GM23248 (cell line): ENCODE results near the gene MMP7. TPM values are rescaled to one million over a fixed set of nuclear protein-coding genes. Genes with fewer than 3 reads are reported as not detected.

Experiments used
- DNase-seq: peaks from one replicate; pipeline ENCODE4 v3.0.0-alpha.2; 2015
- H2AFZ ChIP-seq: fragments of 200-600 bp; sonication (generic); 2 replicates; pipeline ENCODE4 v1.6.1; 2016; ENCODE audit warnings: antibody characterized with exemption
- H3F3A ChIP-seq: fragments of 200-600 bp; sonication (generic); 2 replicates; pipeline ENCODE4 v1.6.1; 2016; ENCODE audit warnings: mild to moderate bottlenecking, antibody characterized with exemption, mixed run types; ENCODE audit not compliant: insufficient read depth
- H3K27ac ChIP-seq: fragments of 200-600 bp; sonication (generic); 2 replicates; pipeline ENCODE4 v1.5.1; 2016; ENCODE audit warnings: mild to moderate bottlenecking
- H3K27me3 ChIP-seq: fragments of 200-600 bp; sonication (generic); replicated peaks from 2 replicates; pipeline ENCODE4 v1.6.1; 2016; ENCODE audit warnings: mild to moderate bottlenecking; ENCODE audit not compliant: insufficient read depth
- H3K36me3 ChIP-seq: fragments of 200-600 bp; sonication (generic); 2 replicates; pipeline ENCODE4 v1.6.1; 2016; ENCODE audit warnings: low read depth, mild to moderate bottlenecking
- H3K4me1 ChIP-seq: fragments of 200-600 bp; sonication (generic); 2 replicates; pipeline ENCODE4 v1.6.1; 2016; ENCODE audit warnings: mild to moderate bottlenecking; ENCODE audit not compliant: insufficient read depth
- H3K4me2 ChIP-seq: fragments of 200-600 bp; sonication (generic); one replicate; pipeline ENCODE4 v1.6.1; 2016; ENCODE audit warnings: mild to moderate bottlenecking; ENCODE audit not compliant: unreplicated experiment
- H3K4me3 ChIP-seq: fragments of 200-600 bp; sonication (generic); 2 replicates; pipeline ENCODE4 v1.5.1; 2016; ENCODE audit warnings: mild to moderate bottlenecking
- H3K79me2 ChIP-seq: fragments of 200-600 bp; sonication (generic); 2 replicates; pipeline ENCODE4 v1.6.1; 2016; ENCODE audit warnings: mild to moderate bottlenecking; ENCODE audit not compliant: insufficient read depth
- H3K9ac ChIP-seq: fragments of 200-600 bp; sonication (generic); 2 replicates; pipeline ENCODE4 v1.6.1; 2016; ENCODE audit warnings: mild to moderate bottlenecking
- H3K9me2 ChIP-seq: fragments of 200-600 bp; sonication (generic); 2 replicates; pipeline ENCODE4 v1.6.1; 2016; ENCODE audit warnings: mixed run types, mild to moderate bottlenecking, moderate library complexity; ENCODE audit not compliant: insufficient read depth
- H3K9me3 ChIP-seq: fragments of 200-600 bp; sonication (generic); one replicate; pipeline ENCODE4 v1.6.1; 2017; ENCODE audit warnings: low read depth
- H4K20me1 ChIP-seq: fragments of 200-600 bp; sonication (generic); 2 replicates; pipeline ENCODE4 v1.6.0; 2016; ENCODE audit not compliant: insufficient read depth
- EZH2 ChIP-seq: fragments of 200-600 bp; sonication (generic); IDR thresholded peaks from 2 replicates; pipeline ENCODE4 v1.6.1; 2018; ENCODE audit warnings: antibody characterized with exemption, mild to moderate bottlenecking; ENCODE audit not compliant: insufficient read depth, poor library complexity, severe bottlenecking
- EZH2phosphoT487 ChIP-seq: fragments of 200-600 bp; sonication (generic); IDR thresholded peaks from 2 replicates; pipeline ENCODE4 v1.6.1; 2018; ENCODE audit warnings: antibody characterized with exemption, moderate library complexity, mild to moderate bottlenecking, low read depth; ENCODE audit not compliant: insufficient read depth
- WGBS, 2 experiments: methylation state at CpG; one replicate each; pipeline ENCODE4 v1.1.6; 2015 to 2017; ENCODE audit warnings: low lambda C conversion rate in 2 of 2, low coverage in 1 of 2; ENCODE audit errors: missing lambda C conversion rate in 2 of 2; 5-methylcytosine and 5-hydroxymethylcytosine counted together
- in situ Hi-C: fragments of 300-500 bp; cut with MboI; formaldehyde crosslinking; loops from 2 replicates; pipeline ENCODE4 v1.15.0; 2020
- polyA plus RNA-seq: library from polyadenylated mRNA; unstranded; fragments of >200 nt; fragmentation: Nextera tagmentation; extraction: Ambion mirVana; gene quantifications from 2 replicates; pipeline ENCODE4 v1.2.1, GENCODE V29; 2016
- total RNA-seq: library from RNA; depleted of rRNA; stranded (reverse); fragments of >200 nt; shearing (Covaris generic); gene quantifications from 2 replicates; pipeline ENCODE4 v1.2.3, GENCODE V29; 2014

The MMP7 gene
- total and polyA plus RNA-seq, 2 experiments from 2014 or later, result not detected

GRCh38 chr11:102488208-102488607 is 42.3 kb downstream of the MMP7 start:
- Histone ChIP-seq H3K9me3 (no peaks in the 10 kb centered on the region), H3K9me2 (no peaks in the 10 kb centered on the region), H3K9ac (no peak overlapping the region), H3K27ac (no peak overlapping the region), H3F3A (0 out of 2 replicates have a peak, but pooled peaks cover 3% of the 10 kb centered on the region), H3K4me1 (no peaks in the 10 kb centered on the region), H3K4me3 (no peak overlapping the region), H3K4me2 (no peak overlapping the region), H2AFZ (no peak overlapping the region), H4K20me1 (no peaks in the 10 kb centered on the region), H3K36me3 (no peaks in the 10 kb centered on the region), H3K27me3 (no peaks in the 10 kb centered on the region), H3K79me2 (no peaks in the 10 kb centered on the region)
- in situ Hi-C loops, result no loop called here
- WGBS, 2 experiments, result 47 to 60% methylated on average over 3 of the region's 3 CpGs
- DNase-seq, result no peak
- TF ChIP-seq EZH2phosphoT487 (no peak), EZH2 (no peak)

GRCh38 chr11:102487214-102487613 is 43.3 kb downstream of the MMP7 start:
- H3K9me2 ChIP-seq, result no peaks in the 10 kb centered on the region
- no peaks in the 10 kb centered on the region for H4K20me1 ChIP-seq
- TF ChIP-seq EZH2, result no peak
- TF ChIP-seq EZH2phosphoT487, result no peak
- no peak overlapping the region for H3K4me2 ChIP-seq
- H3K9me3 ChIP-seq, result no peaks in the 10 kb centered on the region
- H3F3A ChIP-seq, result 0 out of 2 replicates have a peak, but pooled peaks cover 3% of the 10 kb centered on the region
- no peak overlapping the region for H3K9ac ChIP-seq
- no peaks in the 10 kb centered on the region for H3K27me3 ChIP-seq
- H3K36me3 ChIP-seq, result no peaks in the 10 kb centered on the region
- no peak overlapping the region for H3K27ac ChIP-seq
- no peaks in the 10 kb centered on the region for H3K4me1 ChIP-seq
- 94 to 100% methylated on average over 1 of the region's 1 CpG for WGBS, 2 experiments
- H3K79me2 ChIP-seq, result no peaks in the 10 kb centered on the region
- H2AFZ ChIP-seq, result no peak overlapping the region
- in situ Hi-C loops, result no loop called here
- no peak for DNase-seq
- no peak overlapping the region for H3K4me3 ChIP-seq

GRCh38 chr11:102486584-102486983 is 44.0 kb downstream of the MMP7 start:
- Histone ChIP-seq H3K9ac (no peak overlapping the region), H4K20me1 (no peaks in the 10 kb centered on the region), H3K9me3 (no peaks in the 10 kb centered on the region), H3K4me1 (no peaks in the 10 kb centered on the region), H3K27me3 (no peaks in the 10 kb centered on the region), H3K9me2 (no peaks in the 10 kb centered on the region), H2AFZ (no peak overlapping the region), H3F3A (0 out of 2 replicates have a peak, but pooled peaks cover 3% of the 10 kb centered on the region), H3K4me3 (no peak overlapping the region), H3K27ac (no peak overlapping the region), H3K4me2 (no peak overlapping the region), H3K36me3 (no peaks in the 10 kb centered on the region), H3K79me2 (no peaks in the 10 kb centered on the region)
- DNase-seq, result no peak
- TF ChIP-seq EZH2phosphoT487, result no peak
- no peak for TF ChIP-seq EZH2
- 67 to 89% methylated on average over 2 of the region's 2 CpGs for WGBS, 2 experiments
- in situ Hi-C loops, result no loop called here

GRCh38 chr11:102485095-102485722 is 45.3 kb downstream of the MMP7 start:
- Histone ChIP-seq H3K79me2 (no peaks in the 10 kb centered on the region), H3K4me2 (no peak overlapping the region), H3K4me3 (no peak overlapping the region), H3K27ac (no peak overlapping the region), H2AFZ (no peak overlapping the region), H3K9ac (no peak overlapping the region), H3K27me3 (no peaks in the 10 kb centered on the region), H3K4me1 (no peaks in the 10 kb centered on the region), H3F3A (0 out of 2 replicates have a peak, but pooled peaks cover 3% of the 10 kb centered on the region), H3K9me3 (no peaks in the 10 kb centered on the region), H3K9me2 (no peaks in the 10 kb centered on the region), H4K20me1 (no peaks in the 10 kb centered on the region), H3K36me3 (no peaks in the 10 kb centered on the region)
- no peak for TF ChIP-seq EZH2
- no peak for TF ChIP-seq EZH2phosphoT487
- DNase-seq, result peak; percentile 16
- 80 to 92% methylated on average over 2 of the region's 2 CpGs for WGBS, 2 experiments
- in situ Hi-C loops, result no loop called here

- no peak overlapping the region for H3K9ac ChIP-seq
- no peak for DNase-seq
- H3K9me2 ChIP-seq, result no peaks in the 10 kb centered on the region
- no peak overlapping the region for H3K4me3 ChIP-seq
- no peak overlapping the region for H3K27ac ChIP-seq
- H4K20me1 ChIP-seq, result no peaks in the 10 kb centered on the region
- no peak overlapping the region for H3K4me2 ChIP-seq
- TF ChIP-seq EZH2 (no peak), EZH2phosphoT487 (no peak)
- WGBS, 2 experiments, result 54 to 64% methylated on average over 3 of the region's 3 CpGs
- in situ Hi-C loops, result no loop called here
- no peaks in the 10 kb centered on the region for H3K27me3 ChIP-seq
- 0 out of 2 replicates have a peak, but pooled peaks cover 3% of the 10 kb centered on the region for H3F3A ChIP-seq
- H3K36me3 ChIP-seq, result no peaks in the 10 kb centered on the region
- H3K4me1 ChIP-seq, result no peaks in the 10 kb centered on the region
- no peak overlapping the region for H2AFZ ChIP-seq
- H3K9me3 ChIP-seq, result no peaks in the 10 kb centered on the region
- no peaks in the 10 kb centered on the region for H3K79me2 ChIP-seq
These were observed 48.1 kb downstream of the MMP7 start for GRCh38 chr11:102482433-102482832.
